Neutrophil (primary cell): ENCODE data around the gene BABAM2.

ENCODE experiments used
- H3K27ac ChIP-seq: fragments of 200-600 bp; sonication (generic); 2 replicates; pipeline ENCODE4 v1.5.1; 2016; ENCODE audit warnings: mild to moderate bottlenecking, moderate library complexity
- H3K27me3 ChIP-seq: fragments of 200-600 bp; sonication (generic); 2 replicates; pipeline ENCODE4 v1.6.0; 2016; ENCODE audit warnings: mild to moderate bottlenecking
- H3K36me3 ChIP-seq: fragments of 200-600 bp; sonication (generic); 2 replicates; pipeline ENCODE4 v1.5.1; 2017
- H3K4me1 ChIP-seq, 2 experiments: fragments of 200-600 bp in 1 of 2; sonication (generic) in 1 of 2; 1 replicate in 1 of 2; 2 replicates in 1 of 2; pipeline versions ENCODE4 v1.5.1 to v1.6.1; 2013 to 2016; ENCODE audit warnings: low read depth in 1 of 2, low read length in 1 of 2, mild to moderate bottlenecking in 1 of 2, moderate library complexity in 1 of 2; ENCODE audit not compliant: control insufficient read depth in 1 of 2, insufficient read depth in 1 of 2
- H3K4me3 ChIP-seq, 2 experiments: fragments of 200-600 bp in 1 of 2; sonication (generic) in 1 of 2; 1 replicate in 1 of 2; 2 replicates in 1 of 2; pipeline ENCODE4 v1.5.1; 2013 to 2016; ENCODE audit warnings: low read depth in 1 of 2, low read length in 1 of 2, mild to moderate bottlenecking in 1 of 2, moderate library complexity in 1 of 2
- H3K9me3 ChIP-seq: fragments of 200-600 bp; sonication (generic); 2 replicates; pipeline ENCODE4 v1.5.1; 2016
- TF ChIP-seq, protein P1 (sequence below): fragments of 200-600 bp; sonication (generic); IDR thresholded peaks from 2 replicates; pipeline ENCODE4 v1.5.1; 2016; ENCODE audit warnings: antibody characterized with exemption

BABAM2 gene

DNA sequence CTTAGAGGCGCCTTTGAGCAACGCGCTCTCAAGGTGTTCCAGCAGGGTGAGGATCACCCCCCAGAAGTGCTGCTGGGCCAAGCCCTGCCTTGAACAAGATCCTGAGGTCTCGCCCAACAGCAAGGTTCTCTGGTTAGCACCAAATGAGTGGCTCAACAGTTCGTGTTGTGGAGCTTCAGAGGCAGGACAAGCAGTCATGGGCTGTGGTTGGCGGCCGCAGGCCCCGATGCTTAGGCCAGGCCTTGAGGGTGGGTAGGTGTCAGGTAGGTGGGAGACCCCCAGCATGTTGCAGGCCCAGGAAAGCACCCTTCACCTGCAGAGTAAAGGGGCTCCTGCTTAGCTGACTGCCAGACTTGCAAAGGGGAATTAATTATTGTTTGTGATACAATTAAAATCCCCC is 431.9 kb downstream of the BABAM2 start:
- Histone ChIP-seq H3K27me3 (no peaks in the 10 kb centered on the region), H3K9me3 (no peaks in the 10 kb centered on the region), H3K4me3 (no peak overlapping the region), H3K36me3 (no peaks in the 10 kb centered on the region), H3K4me1 (peaks cover 0 to 3% of the 10 kb centered on the region in 2 experiments), H3K27ac (no peak overlapping the region)
- TF ChIP-seq, protein P1, sequence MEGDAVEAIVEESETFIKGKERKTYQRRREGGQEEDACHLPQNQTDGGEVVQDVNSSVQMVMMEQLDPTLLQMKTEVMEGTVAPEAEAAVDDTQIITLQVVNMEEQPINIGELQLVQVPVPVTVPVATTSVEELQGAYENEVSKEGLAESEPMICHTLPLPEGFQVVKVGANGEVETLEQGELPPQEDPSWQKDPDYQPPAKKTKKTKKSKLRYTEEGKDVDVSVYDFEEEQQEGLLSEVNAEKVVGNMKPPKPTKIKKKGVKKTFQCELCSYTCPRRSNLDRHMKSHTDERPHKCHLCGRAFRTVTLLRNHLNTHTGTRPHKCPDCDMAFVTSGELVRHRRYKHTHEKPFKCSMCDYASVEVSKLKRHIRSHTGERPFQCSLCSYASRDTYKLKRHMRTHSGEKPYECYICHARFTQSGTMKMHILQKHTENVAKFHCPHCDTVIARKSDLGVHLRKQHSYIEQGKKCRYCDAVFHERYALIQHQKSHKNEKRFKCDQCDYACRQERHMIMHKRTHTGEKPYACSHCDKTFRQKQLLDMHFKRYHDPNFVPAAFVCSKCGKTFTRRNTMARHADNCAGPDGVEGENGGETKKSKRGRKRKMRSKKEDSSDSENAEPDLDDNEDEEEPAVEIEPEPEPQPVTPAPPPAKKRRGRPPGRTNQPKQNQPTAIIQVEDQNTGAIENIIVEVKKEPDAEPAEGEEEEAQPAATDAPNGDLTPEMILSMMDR: no peak

DNA sequence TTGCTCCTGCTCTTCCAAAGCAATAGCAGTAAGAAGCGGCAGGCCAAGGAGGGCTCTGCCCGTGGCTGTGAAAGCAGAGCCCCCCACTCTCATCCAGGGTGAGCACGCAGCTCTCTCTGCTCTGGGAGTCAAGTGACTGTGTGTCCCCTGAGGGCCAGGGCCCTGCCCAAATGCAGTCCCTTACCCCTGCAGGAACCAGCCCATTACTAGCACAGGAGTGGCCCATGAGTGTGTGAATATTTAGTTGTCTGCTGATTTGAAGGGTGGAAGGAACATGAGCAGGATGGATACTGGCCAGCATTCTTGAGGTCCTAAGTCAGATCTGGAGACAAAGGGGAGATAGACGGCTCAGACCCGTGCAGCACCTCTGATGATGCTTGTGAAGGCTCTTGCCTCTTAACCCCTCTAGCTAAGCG is 432.5 kb downstream of the BABAM2 start:
- Histone ChIP-seq H3K4me1 (peaks cover 0 to 3% of the 10 kb centered on the region in 2 experiments), H3K36me3 (no peaks in the 10 kb centered on the region), H3K27me3 (no peaks in the 10 kb centered on the region), H3K9me3 (no peaks in the 10 kb centered on the region), H3K4me3 (no peak overlapping the region), H3K27ac (no peak overlapping the region)
- TF ChIP-seq, protein P1: no peak

DNA sequence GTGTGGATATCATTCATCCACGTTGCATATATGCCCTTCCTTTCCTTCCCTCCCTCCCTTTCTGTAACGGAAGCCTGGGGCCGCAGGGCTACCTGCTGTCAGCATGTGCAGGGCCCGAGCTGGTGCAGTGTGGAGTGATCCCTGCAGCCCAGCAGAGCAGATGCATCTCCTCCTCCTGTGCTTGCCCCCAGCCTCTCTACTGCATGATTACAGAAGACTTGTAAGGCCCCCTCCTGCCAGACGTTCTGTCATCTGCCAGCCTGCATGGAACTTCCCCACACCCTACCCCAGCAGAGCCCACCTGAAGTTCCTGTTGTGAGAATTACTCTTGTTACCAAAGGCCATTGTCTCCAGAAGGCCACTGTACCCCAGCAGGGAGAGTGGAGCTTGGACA is 434.6 kb downstream of the BABAM2 start:
- Histone ChIP-seq H3K27ac (no peak overlapping the region), H3K27me3 (no peaks in the 10 kb centered on the region), H3K4me3 (no peak overlapping the region), H3K9me3 (no peaks in the 10 kb centered on the region), H3K36me3 (no peaks in the 10 kb centered on the region), H3K4me1 (peaks cover 0 to 3% of the 10 kb centered on the region in 2 experiments)
- TF ChIP-seq, protein P1: no peak

DNA sequence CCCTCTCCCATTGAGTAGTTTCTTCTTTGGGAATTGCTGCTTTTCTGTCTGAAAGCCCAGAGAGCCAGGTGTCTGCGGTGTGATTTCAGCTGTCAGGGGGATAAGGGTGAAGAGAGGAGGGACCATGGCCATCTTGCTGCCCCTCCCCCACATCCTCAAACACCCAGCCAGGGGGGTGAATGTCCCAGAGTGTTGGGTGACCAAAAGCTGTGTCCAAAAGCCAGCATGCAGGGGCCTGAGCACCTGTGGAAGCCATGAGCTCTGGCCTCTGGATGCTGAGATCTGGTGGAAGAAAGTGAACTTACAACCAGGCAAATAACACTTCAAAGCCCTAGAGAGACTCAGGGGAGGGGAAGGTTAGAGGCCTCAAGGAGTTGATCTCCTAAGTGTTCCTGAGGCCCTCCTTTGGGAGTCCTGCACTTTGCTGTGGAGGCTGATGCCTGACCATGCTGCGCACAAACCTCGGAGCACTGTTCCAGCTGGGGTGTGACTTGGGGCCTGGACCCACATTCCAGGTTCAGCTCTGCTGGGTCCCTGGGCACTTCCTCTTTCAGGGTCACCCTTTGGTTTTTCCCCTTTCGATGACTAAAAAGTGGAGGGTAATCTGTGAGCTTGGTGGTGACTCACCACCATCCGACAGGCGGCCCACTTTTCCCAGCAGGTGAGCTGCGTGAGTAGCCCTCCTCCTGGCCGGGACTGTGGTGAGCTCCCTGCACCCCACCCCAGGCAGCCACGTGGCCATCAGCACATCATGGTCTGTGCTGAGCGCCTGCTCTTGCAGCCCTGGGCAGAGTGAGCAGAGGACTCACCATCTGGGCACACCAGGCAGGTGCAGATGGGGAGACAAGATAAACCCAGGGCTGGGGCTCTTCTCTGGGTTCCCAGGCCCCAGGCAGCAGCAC is 435.3 kb downstream of the BABAM2 start:
- no peaks in the 10 kb centered on the region for H3K9me3 ChIP-seq
- TF ChIP-seq, protein P1: no peak
- H3K27me3 ChIP-seq: no peaks in the 10 kb centered on the region
- no peaks in the 10 kb centered on the region for H3K36me3 ChIP-seq
- H3K4me3 ChIP-seq: no peak overlapping the region
- H3K27ac ChIP-seq: no peak overlapping the region
- H3K4me1 ChIP-seq: peaks cover 0 to 3% of the 10 kb centered on the region in 2 experiments

DNA sequence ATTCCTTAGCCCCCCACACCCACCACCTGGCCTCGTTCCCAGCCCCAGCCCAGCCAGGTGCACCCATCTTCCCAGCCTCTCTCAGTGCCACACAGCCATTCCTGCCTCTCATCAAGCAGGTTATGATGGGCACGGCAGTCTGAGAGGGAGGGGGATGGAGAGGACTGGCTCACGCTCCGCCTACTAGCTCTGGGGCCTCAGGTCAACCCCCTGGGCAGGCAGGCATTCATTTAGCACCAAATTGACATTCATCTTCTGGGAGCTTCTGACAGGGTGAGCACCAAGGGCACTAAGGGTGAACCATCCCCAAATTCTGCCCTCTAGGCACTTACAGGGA is 435.9 kb downstream of the BABAM2 start:
- no peaks in the 10 kb centered on the region for H3K36me3 ChIP-seq
- TF ChIP-seq, protein P1: no peak
- no peak overlapping the region for H3K27ac ChIP-seq
- H3K4me3 ChIP-seq: no peak overlapping the region
- H3K4me1 ChIP-seq: peaks cover 0 to 3% of the 10 kb centered on the region in 2 experiments
- H3K27me3 ChIP-seq: no peaks in the 10 kb centered on the region
- no peaks in the 10 kb centered on the region for H3K9me3 ChIP-seq
